HepG2 (cell line): ENCODE measurements around the gene BCL6B. TPM values are rescaled to one million over a fixed set of nuclear protein-coding genes. Genes with fewer than 3 reads are reported as not detected.

ENCODE experiments used
- ATF1 ChIP-seq: IDR thresholded peaks from 2 replicates; pipeline ENCODE4 v1.6.1; 2016; ENCODE audit warnings: mild to moderate bottlenecking, control low read depth
- BHLHE40 ChIP-seq: IDR thresholded peaks from 2 replicates; pipeline ENCODE4 v1.6.1; 2011; ENCODE audit warnings: low read length, improper control_type of control experiment
- HDAC2 ChIP-seq: sonication (generic); formaldehyde crosslinking; IDR thresholded peaks from 2 replicates; pipeline ENCODE4 v1.4.0; 2020; ENCODE audit warnings: missing genetic modification reagents
- KDM6A ChIP-seq: IDR thresholded peaks from 2 replicates; pipeline ENCODE4 v1.6.1; 2016; ENCODE audit warnings: low read depth
- KLF16 ChIP-seq, 2 experiments: sonication (generic) in 1 of 2; formaldehyde crosslinking in 1 of 2; IDR thresholded peaks; 2 replicates each; pipeline versions ENCODE4 v1.6.1 to v1.8.0; 2016 to 2023; ENCODE audit warnings: missing genetic modification reagents in 2 of 2, missing compliant biosample characterization in 1 of 2
- MYC ChIP-seq: sonication (generic); formaldehyde crosslinking; IDR thresholded peaks from 2 replicates; pipeline ENCODE4 v1.9.0; 2021; ENCODE audit warnings: missing genetic modification reagents, borderline replicate concordance
- NFIC ChIP-seq: IDR thresholded peaks from 2 replicates; pipeline ENCODE4 v1.6.1; 2012; ENCODE audit warnings: mild to moderate bottlenecking, low read length, inconsistent platforms
- NR2F6 ChIP-seq, 2 experiments: IDR thresholded peaks; 2 replicates each; pipeline ENCODE4 v1.6.1; 2016; ENCODE audit warnings: antibody characterized with exemption in 1 of 2, mild to moderate bottlenecking in 1 of 2
- POLR2G ChIP-seq: fragments of 200-400 bp; formaldehyde crosslinking; IDR thresholded peaks from 2 replicates; pipeline ENCODE4 v1.6.1; 2018; ENCODE audit warnings: mild to moderate bottlenecking, low read depth, low read length, moderate library complexity
- RARA ChIP-seq: IDR thresholded peaks from 2 replicates; pipeline ENCODE4 v1.6.1; 2016; ENCODE audit warnings: missing genetic modification reagents, missing compliant biosample characterization
- YEATS4 ChIP-seq: sonication (generic); formaldehyde crosslinking; IDR thresholded peaks from 2 replicates; pipeline ENCODE4 v1.4.0; 2020; ENCODE audit warnings: missing genetic modification reagents, borderline replicate concordance
- ZEB1 ChIP-seq: IDR thresholded peaks from 2 replicates; pipeline ENCODE4 v1.6.1; 2012; ENCODE audit warnings: mild to moderate bottlenecking, low read depth, inconsistent platforms; ENCODE audit not compliant: insufficient replicate concordance
- ZNF614 ChIP-seq: IDR thresholded peaks from 2 replicates; pipeline ENCODE4 v1.6.1; 2018; ENCODE audit warnings: missing biosample characterization, missing genetic modification reagents, inconsistent platforms, borderline replicate concordance
- polyA plus RNA-seq, 8 experiments: library from polyadenylated mRNA; depleted of rRNA in 3 of 8; stranded (reverse) in 7 of 8; unstranded in 1 of 8; fragments of >200 nt; fragmentation: Illumina TruSeq in 4 of 8; extraction: Trizol in 4 of 8; gene quantifications; 2 replicates each; pipeline versions ENCODE4 v1.2.1 to v1.2.3, GENCODE V29; 2011 to 2016; ENCODE audit warnings: low read depth in 4 of 8, missing spikeins in 1 of 8, mixed read lengths in 1 of 8; ENCODE audit not compliant: insufficient read depth in 1 of 8
- total RNA-seq, 5 experiments: library from RNA; depleted of rRNA; stranded (reverse); fragments of >200 nt; fragmentation: Illumina TruSeq; extraction: Trizol; gene quantifications; 2 replicates each; pipeline ENCODE4 v1.2.3, GENCODE V29; 2016; ENCODE audit warnings: low read depth in 1 of 5
- TF ChIP-seq, protein P1 (sequence below): IDR thresholded peaks from 2 replicates; pipeline ENCODE4 v1.6.1; 2016; ENCODE audit warnings: low read depth, missing genetic modification reagents, missing compliant biosample characterization
- TF ChIP-seq, protein P2 (sequence below): sonication (generic); formaldehyde crosslinking; IDR thresholded peaks from 2 replicates; pipeline ENCODE4 v1.4.0; 2020; ENCODE audit warnings: missing genetic modification reagents
- TF ChIP-seq, protein P3 (sequence below): sonication (generic); formaldehyde crosslinking; IDR thresholded peaks from 2 replicates; pipeline ENCODE4 v1.5.0; 2020; ENCODE audit warnings: mild to moderate bottlenecking, missing genetic modification reagents, moderate library complexity

The BCL6B gene
- total and polyA plus RNA-seq, 2 of the 13 experiments (the other 11 are each of a cell fraction or from before 2014, with no cell fraction given), result not detected

DNA sequence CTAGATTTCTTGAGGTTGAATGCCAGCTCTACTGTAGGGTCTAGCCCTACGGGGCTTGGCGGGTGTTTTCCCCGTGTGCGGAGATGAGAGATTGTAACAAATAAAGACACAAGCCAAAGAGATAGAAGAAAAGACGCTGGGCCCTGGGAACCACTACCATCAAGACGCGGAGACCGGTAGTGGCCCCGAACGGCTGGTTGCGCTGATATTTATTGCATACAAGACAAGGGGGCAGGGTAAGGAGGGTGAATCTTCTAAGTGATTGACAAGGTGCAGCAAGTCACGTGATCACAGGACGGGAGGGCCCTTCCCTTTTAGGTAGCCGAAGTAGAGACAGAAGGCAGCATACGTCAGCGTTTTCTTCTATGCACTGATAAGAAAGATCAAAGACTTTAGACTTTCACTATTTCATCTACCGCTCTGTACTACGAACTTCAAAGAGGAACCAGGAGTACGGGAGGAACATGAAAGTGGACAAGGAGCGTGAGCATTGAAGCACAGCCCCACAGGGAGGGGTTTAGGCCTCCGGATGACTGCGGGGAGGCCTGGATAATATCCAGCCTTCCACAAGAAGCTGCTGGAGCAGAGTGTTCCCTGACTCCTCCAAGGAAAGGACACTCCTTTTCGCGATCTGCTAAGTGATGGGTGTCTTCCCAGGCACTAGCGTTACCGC is 24.0 kb downstream of the BCL6B start (continued):
- TF ChIP-seq, protein P1, sequence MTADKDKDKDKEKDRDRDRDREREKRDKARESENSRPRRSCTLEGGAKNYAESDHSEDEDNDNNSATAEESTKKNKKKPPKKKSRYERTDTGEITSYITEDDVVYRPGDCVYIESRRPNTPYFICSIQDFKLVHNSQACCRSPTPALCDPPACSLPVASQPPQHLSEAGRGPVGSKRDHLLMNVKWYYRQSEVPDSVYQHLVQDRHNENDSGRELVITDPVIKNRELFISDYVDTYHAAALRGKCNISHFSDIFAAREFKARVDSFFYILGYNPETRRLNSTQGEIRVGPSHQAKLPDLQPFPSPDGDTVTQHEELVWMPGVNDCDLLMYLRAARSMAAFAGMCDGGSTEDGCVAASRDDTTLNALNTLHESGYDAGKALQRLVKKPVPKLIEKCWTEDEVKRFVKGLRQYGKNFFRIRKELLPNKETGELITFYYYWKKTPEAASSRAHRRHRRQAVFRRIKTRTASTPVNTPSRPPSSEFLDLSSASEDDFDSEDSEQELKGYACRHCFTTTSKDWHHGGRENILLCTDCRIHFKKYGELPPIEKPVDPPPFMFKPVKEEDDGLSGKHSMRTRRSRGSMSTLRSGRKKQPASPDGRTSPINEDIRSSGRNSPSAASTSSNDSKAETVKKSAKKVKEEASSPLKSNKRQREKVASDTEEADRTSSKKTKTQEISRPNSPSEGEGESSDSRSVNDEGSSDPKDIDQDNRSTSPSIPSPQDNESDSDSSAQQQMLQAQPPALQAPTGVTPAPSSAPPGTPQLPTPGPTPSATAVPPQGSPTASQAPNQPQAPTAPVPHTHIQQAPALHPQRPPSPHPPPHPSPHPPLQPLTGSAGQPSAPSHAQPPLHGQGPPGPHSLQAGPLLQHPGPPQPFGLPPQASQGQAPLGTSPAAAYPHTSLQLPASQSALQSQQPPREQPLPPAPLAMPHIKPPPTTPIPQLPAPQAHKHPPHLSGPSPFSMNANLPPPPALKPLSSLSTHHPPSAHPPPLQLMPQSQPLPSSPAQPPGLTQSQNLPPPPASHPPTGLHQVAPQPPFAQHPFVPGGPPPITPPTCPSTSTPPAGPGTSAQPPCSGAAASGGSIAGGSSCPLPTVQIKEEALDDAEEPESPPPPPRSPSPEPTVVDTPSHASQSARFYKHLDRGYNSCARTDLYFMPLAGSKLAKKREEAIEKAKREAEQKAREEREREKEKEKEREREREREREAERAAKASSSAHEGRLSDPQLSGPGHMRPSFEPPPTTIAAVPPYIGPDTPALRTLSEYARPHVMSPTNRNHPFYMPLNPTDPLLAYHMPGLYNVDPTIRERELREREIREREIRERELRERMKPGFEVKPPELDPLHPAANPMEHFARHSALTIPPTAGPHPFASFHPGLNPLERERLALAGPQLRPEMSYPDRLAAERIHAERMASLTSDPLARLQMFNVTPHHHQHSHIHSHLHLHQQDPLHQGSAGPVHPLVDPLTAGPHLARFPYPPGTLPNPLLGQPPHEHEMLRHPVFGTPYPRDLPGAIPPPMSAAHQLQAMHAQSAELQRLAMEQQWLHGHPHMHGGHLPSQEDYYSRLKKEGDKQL (CRISPR knock-in tag), result peak; percentile 71; the same call in 1 of the 2 replicates
- TF ChIP-seq HDAC2 (CRISPR knock-in tag) (peak; percentile 78), ZEB1 (peak; percentile 46), YEATS4 (CRISPR knock-in tag) (0 out of 2 replicates have a peak, but pooled peaks have one; percentile 14), ZNF614 (CRISPR knock-in tag) (peak; percentile 54; the same call in 1 of the 2 replicates), KLF16 (CRISPR knock-in tag; IDR thresholded peaks at IDR 0.05) (peak in 1 of 2 experiments; percentile 26; a peak in 1 of 4 replicates), KDM6A (CRISPR knock-in tag) (peak; percentile 50; the same call in 1 of the 2 replicates), MYC (peak; percentile 21; the same call in 1 of the 2 replicates), RARA (CRISPR knock-in tag) (peak; percentile 53; the same call in 1 of the 2 replicates), POLR2G (peak; percentile 62), NR2F6 (IDR thresholded peaks at IDR 0.05) (0 out of 2 replicates have a peak, but pooled peaks have one; percentile 27), NR2F6 (CRISPR knock-in tag; IDR thresholded peaks at IDR 0.05) (peak; percentile 42; the same call in 1 of the 2 replicates), NFIC (peak; percentile 51; the same call in 1 of the 2 replicates), ATF1 (CRISPR knock-in tag) (peak; percentile 76; the same call in 1 of the 2 replicates), BHLHE40 (peak; percentile 74)
- TF ChIP-seq, protein P2, sequence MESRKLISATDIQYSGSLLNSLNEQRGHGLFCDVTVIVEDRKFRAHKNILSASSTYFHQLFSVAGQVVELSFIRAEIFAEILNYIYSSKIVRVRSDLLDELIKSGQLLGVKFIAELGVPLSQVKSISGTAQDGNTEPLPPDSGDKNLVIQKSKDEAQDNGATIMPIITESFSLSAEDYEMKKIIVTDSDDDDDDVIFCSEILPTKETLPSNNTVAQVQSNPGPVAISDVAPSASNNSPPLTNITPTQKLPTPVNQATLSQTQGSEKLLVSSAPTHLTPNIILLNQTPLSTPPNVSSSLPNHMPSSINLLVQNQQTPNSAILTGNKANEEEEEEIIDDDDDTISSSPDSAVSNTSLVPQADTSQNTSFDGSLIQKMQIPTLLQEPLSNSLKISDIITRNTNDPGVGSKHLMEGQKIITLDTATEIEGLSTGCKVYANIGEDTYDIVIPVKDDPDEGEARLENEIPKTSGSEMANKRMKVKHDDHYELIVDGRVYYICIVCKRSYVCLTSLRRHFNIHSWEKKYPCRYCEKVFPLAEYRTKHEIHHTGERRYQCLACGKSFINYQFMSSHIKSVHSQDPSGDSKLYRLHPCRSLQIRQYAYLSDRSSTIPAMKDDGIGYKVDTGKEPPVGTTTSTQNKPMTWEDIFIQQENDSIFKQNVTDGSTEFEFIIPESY (CRISPR knock-in tag), result 0 out of 2 replicates have a peak, but pooled peaks have one; percentile 7
- TF ChIP-seq, protein P3, sequence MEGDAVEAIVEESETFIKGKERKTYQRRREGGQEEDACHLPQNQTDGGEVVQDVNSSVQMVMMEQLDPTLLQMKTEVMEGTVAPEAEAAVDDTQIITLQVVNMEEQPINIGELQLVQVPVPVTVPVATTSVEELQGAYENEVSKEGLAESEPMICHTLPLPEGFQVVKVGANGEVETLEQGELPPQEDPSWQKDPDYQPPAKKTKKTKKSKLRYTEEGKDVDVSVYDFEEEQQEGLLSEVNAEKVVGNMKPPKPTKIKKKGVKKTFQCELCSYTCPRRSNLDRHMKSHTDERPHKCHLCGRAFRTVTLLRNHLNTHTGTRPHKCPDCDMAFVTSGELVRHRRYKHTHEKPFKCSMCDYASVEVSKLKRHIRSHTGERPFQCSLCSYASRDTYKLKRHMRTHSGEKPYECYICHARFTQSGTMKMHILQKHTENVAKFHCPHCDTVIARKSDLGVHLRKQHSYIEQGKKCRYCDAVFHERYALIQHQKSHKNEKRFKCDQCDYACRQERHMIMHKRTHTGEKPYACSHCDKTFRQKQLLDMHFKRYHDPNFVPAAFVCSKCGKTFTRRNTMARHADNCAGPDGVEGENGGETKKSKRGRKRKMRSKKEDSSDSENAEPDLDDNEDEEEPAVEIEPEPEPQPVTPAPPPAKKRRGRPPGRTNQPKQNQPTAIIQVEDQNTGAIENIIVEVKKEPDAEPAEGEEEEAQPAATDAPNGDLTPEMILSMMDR (CRISPR knock-in tag), result 0 out of 2 replicates have a peak, but pooled peaks have one; percentile 12
